Measurements from ENCODE around the gene CBLC. TPM values are rescaled to one million over a fixed set of nuclear protein-coding genes. Genes with fewer than 3 reads are reported as not detected.

Gene CBLC
- polyA plus RNA-seq, 1 experiment, result not detected

DNA sequence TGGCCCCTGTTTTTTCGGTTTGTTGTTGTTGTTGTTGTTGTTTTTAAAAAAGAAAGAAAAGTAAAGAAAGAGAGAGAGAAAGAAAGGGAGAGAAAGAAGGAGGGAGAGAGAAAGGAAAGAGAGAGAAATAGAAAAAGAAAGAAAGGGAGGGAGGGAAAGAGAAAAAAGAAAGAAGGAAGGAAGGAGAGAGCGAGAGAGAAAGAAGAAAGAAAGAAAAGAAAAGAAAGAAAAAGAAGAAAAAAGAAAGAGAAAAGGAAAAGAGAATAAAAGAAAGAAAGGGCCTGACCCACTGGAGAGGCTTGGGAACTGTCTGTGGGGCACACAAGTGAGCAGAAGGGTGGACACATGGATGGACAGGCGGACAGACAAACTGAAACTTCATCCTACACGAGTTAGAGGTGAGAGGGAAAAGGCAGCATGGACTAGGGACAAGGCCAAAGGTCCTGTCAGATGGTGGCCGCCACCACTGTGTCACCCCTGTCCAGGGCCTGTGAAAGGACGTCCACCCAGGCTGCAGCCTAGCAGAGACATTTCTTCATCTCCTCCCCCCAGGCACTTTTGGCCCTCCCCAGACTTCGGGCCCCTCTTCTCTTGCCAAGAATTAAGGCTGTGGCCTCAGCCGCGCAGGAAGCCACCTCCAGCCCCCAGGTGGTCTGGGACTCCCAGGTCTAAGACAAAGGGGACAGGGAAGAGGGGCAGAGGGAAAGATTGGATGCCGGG is 22.1 kb downstream of the CBLC start:
- Histone ChIP-seq H3K36me3 (ENCODE audit: control insufficient read depth, insufficient read depth, low read length) (no peaks in the 10 kb centered on the region), H3K27me3 (ENCODE audit: control insufficient read depth, insufficient read depth, low read length) (peaks cover 3% of the 10 kb centered on the region; the same call in 1 of the 2 replicates), H3K4me3 (ENCODE audit: low read depth, low read length) (no peak overlapping the region)
- TF ChIP-seq, protein P1, sequence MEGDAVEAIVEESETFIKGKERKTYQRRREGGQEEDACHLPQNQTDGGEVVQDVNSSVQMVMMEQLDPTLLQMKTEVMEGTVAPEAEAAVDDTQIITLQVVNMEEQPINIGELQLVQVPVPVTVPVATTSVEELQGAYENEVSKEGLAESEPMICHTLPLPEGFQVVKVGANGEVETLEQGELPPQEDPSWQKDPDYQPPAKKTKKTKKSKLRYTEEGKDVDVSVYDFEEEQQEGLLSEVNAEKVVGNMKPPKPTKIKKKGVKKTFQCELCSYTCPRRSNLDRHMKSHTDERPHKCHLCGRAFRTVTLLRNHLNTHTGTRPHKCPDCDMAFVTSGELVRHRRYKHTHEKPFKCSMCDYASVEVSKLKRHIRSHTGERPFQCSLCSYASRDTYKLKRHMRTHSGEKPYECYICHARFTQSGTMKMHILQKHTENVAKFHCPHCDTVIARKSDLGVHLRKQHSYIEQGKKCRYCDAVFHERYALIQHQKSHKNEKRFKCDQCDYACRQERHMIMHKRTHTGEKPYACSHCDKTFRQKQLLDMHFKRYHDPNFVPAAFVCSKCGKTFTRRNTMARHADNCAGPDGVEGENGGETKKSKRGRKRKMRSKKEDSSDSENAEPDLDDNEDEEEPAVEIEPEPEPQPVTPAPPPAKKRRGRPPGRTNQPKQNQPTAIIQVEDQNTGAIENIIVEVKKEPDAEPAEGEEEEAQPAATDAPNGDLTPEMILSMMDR (IDR thresholded peaks at IDR 0.05; ENCODE audit: insufficient read depth, low read depth, low read length), result no peak
- POLR2A ChIA-PET, result no interaction called here
- no peak for DNase-seq (ENCODE audit: low read depth)
- CTCF ChIA-PET, result interaction anchor here (0.7 to 2.5 kb wide), 4 partner anchors 16 to 46 kb away, joined by 3 to 19 read pairs (median 6); partner anchors contain the start of gene NECTIN2

- POLR2A ChIA-PET, result no interaction called here
- TF ChIP-seq, protein P1 (IDR thresholded peaks at IDR 0.05; ENCODE audit: insufficient read depth, low read depth, low read length), result peak; percentile 98
- Histone ChIP-seq H3K27me3 (ENCODE audit: control insufficient read depth, insufficient read depth, low read length) (peaks cover 3% of the 10 kb centered on the region; the same call in 1 of the 2 replicates), H3K36me3 (ENCODE audit: control insufficient read depth, insufficient read depth, low read length) (no peaks in the 10 kb centered on the region), H3K4me3 (ENCODE audit: low read depth, low read length) (no peak overlapping the region)
- CTCF ChIA-PET, result no interaction called here
- no peak for DNase-seq (ENCODE audit: low read depth)
Measured at GRCh38 chr19:44800461-44800860, 22.8 kb downstream of the CBLC start.

DNA sequence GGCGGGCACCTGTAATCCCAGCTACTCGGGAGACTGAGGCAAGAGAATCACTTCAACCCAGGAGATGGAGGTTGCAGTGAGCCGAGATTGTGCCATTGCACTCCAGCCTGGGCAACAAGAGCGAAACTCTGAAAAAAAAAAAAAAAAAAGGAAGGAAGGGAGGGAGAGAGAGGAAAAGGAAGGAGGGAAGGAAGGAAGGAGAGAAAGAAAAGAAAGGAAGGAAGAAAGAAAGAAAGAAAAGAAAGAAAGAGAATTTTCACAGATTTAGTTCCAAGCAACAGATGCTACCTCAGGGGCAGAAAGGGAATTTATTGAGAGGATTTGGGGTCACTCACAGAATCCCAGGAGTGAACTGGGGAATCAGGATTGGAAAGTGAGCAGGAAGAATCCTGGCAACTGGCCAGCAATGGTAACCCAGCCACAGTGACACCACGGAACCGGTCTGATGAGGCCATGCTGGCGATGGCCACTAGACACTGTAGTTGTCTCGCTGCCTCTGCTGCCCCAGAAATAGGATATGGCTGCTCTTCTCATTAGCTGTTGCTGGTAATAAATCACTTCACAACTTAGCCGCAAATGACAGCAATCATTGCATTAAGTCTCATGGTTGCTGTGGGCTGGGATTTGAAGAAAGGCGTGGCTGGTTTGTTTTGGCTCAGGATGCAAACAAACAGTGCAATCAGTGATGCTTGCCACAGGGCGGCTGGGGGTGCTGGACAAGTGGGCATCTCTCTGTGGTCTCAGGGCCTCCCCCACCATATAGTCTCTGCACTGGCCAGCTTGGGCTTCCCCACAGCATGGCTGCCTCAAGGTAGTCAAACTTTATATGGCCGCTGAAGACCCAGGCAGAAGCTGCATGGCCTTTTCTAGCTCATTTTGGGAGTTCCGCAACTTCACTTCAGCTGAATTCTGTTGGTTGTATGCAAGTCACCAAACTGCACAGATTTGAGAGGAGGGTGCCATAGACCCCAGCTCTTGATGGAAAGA is 26.0 kb downstream of the CBLC start:
- POLR2A ChIA-PET, result no interaction called here
- Histone ChIP-seq H3K27me3 (ENCODE audit: control insufficient read depth, insufficient read depth, low read length) (peaks cover 3% of the 10 kb centered on the region; the same call in 1 of the 2 replicates), H3K4me3 (ENCODE audit: low read depth, low read length) (no peak overlapping the region), H3K36me3 (ENCODE audit: control insufficient read depth, insufficient read depth, low read length) (no peaks in the 10 kb centered on the region)
- CTCF ChIA-PET, result interaction anchor here (0.6 to 3.4 kb wide), 9 partner anchors 20 to 570 kb away, joined by 3 to 24 read pairs (median 3); no protein-coding TSS in a partner anchor
- TF ChIP-seq, protein P1 (IDR thresholded peaks at IDR 0.05; ENCODE audit: insufficient read depth, low read depth, low read length), result no peak
- DNase-seq (ENCODE audit: low read depth), result no peak

DNA sequence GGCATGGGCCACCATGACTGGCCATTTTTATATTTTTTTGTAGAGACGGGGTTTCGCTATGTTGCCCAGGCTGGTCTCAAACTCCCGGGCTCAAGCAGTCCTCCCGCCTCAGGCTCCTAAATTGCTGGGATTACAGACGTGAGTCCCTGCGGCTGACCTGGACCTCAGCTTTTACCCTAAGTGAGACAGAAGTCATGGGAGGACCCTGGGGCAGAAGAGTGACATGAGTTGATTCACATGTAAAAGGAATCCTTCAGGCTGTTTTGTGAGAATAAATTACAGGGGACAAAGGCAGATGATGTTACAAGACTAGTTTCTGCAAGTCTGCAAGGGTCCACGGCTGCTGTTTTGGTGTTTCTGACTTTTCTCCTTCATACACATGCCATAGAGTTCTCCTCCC is 28.6 kb downstream of the CBLC start:
- POLR2A ChIA-PET, result no interaction called here
- TF ChIP-seq, protein P1 (IDR thresholded peaks at IDR 0.05; ENCODE audit: insufficient read depth, low read depth, low read length), result no peak
- CTCF ChIA-PET, result interaction anchor here (2.0 to 4.5 kb wide), 4 partner anchors 10 to 83 kb away, joined by 7 to 27 read pairs (median 13); partner anchors contain the start of gene NECTIN2

More for the DNA sequence above, 28.6 kb downstream of the CBLC start:
- Histone ChIP-seq H3K4me3 (ENCODE audit: low read depth, low read length) (no peak overlapping the region), H3K27me3 (ENCODE audit: control insufficient read depth, insufficient read depth, low read length) (peaks cover 3% of the 10 kb centered on the region; the same call in 1 of the 2 replicates), H3K36me3 (ENCODE audit: control insufficient read depth, insufficient read depth, low read length) (no peaks in the 10 kb centered on the region)
- DNase-seq (ENCODE audit: low read depth), result no peak
